SKM-1 (cell line): ENCODE measurements around the gene PRR7.

Experiments
- DNase-seq: peaks from one replicate; lab custom pipeline; 2025; ENCODE audit not compliant: unreplicated experiment; lab: John Stamatoyannopoulos, UW

Gene PRR7

DNA sequence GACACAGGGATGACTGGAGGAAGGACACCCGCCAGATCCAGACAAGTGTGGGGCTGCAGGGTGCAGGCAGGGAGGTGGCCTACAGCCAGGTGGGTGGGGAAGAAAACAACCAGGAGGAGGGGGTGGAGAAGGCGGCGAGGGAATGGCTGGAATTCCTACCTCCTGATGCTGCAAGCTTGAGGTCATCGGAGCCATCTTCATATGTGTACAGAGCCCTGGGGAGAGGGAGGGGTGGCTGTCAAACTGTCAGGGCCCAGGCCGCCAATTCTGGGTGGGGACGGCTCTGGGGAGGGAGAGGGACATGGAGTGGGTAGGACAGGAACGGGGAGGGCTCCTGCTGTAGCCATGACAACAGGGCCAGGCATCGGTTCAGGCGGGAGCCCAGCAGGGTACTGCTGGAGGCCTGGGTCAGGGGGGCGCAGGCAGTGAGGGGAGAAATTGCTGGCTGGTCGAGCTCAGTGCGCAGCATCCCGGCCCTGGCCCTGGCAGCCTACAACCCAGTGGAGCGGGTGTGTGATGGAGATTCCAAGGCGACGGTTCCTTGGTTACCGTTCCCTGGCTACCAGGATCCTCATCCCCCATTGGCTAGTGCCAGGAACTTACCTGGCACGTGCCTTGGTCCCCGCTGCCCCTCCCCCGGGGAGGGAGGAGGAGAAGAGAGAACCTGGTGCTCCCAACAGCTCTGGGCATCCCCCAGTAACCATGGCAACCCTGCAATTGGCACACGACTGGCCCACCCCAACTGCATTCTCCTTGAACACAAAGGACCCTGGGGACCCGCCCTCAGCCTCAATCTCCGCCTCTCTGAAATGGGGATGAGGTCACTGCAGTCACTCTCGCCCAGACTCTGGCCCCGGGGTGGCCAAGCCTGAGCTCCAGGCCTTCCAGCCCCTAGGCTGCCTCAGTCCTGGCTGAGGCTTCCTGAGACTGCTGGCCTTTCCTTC lies 22.3 kb downstream of the PRR7 start:
- no peak for DNase-seq

DNA sequence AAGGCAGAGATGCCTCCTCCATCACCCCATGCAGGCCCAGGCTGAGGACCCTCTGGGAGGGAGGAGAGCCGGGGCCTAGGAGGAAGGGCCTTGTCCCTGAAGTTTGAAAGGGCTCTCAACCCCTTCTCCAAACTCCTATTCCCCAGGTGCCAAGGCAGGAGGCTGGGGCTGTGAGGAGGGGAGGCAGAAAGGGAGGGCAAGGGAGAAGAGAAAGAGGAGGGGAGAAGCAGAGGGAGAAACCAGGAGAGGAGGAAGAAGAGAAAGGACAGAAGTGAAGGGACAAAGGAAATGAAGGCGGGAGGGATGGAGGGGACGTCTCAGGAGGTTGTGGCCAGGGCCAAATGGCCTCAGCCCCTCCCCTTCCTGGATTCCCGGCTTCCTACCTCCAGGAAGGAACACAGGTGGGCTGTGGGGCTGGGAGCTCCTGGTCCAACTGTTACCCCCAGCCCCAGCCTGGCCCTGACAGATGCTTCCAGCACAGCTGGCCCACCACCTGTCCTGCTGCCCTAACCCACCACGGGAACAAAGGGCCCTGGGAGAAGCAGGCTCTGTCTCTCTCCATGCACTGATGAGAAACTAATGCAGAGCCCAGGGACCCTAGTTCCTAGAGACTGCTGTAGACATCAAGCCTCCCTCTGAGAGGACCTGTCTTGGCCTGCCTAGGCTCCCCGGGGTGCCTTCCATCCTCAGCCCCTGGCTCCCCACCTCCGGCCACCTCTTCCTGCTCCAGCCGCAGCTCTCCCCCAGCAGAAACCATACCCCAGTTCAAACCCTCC lies 23.3 kb downstream of the PRR7 start:
- DNase-seq, result no peak

DNA sequence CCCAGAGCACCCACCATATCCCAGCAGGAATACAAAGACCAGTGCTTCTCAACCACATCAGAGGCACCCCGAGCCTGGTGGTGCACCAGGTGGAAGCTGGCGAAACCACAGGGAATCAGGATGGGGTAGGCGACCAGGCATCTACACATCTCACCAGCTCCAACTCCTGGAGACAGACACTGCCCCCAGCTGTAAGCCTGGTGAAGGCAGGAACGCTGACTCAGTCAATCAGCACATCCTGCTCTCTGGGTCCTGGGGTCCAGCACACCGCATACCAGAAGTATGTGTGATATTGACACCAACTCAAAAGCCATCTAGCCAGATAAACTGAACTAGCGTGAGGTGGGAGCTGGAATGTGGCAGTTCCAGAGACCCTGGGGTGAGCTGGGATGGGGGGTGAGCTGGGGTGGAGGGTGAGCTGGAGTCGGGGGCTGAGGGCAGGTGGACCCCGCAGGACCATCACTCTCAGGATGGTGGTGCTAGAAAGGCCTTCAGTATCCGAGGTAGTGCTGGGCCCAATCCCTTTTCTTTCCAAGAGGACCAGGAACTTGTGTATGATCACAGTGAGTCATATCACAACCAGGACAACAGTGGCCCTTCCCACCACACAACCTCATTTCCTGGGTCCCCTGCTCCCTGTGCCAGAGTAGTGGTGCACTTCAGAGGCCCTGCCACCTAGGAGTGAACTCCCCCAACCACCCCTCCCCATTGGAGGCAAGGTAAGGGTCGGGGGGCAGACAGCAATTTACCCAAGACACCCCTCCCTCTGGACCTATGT lies 24.3 kb downstream of the PRR7 start:
- no peak for DNase-seq

DNA sequence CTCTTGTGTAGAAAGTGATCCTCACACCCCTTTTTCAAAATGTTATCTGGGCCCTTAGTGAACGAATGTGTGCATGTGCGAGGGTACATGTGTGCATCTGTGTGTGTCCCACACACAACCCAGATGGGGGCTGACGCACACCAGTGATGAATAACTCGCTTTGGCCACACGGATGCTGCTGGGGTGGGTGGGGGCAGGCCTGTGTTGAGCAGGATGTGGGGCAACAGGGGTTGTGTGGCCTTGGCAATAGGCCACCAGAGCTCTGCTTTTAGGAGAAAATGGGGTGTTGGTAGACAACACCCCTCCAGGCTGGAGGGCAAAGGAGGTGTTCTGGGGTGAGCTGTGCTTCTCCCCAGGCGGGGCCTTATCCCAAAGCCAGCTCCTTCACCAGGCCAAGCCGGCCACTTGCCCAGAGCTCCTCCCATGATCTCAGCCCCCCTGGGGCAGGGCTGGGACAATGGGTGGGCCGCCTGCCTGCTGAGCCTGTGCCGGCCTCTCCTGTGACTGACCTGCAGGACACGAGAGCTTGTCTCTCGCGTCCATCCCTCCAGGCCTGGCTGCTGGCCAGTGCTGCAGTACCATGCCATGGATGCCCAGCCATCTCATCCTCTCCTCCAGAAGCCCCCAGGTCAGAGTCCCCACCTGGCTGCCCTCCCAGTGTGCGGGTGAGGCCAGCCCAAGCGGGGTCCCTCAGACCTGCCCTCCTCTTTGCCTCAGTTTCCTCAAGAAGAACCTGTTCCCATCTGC lies 25.2 kb downstream of the PRR7 start:
- DNase-seq, result no peak

DNA sequence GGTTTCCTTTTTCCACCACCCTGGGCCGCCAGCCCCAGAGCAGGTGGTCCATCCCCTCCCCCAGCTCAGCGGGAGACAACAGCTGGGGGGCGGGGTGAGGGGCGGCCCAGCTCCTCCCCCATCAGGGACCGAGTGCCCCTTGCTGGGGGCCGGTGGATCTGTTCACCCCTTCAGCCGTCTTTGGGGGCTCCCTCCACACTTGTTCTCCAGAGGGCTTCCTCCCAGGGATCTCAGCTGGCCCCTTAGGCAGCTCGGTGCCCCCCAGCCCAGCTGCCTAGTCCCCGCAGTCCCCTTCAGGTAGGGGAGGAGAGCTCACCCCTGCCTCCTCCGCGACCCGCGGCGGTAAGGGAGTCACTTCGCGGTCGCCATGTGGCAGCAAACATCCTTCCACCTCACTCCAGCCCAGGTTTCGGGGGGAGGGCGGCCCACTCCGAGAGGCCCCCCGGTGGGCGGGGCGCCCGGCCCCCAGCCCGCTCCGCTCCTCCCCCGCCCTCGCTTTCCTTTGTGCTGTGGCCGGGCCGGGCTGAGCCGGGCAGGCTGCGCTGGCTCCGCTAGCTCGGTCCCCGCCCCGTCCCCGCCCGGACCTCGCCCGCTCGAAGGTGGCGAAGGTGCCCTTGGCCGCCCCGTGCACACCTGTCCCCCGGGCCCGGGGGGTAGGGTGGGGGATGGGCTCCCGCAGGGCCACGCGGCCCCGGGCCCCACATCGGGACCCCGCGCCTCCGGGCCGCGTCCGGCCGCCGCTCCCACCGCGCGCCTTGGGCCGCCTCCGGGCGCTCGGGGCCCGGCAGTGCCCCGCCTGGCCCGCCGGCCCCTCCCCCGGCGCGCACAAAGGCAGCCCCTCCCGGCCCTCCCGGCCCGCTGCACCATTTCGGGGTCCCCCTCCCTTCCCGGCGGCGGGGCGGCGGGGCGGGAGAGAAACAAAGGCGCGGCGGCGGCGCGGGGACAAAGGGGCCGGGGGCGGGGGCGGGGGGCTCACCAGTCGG lies 26.1 kb downstream of the PRR7 start:
- DNase-seq, result no peak

DNA sequence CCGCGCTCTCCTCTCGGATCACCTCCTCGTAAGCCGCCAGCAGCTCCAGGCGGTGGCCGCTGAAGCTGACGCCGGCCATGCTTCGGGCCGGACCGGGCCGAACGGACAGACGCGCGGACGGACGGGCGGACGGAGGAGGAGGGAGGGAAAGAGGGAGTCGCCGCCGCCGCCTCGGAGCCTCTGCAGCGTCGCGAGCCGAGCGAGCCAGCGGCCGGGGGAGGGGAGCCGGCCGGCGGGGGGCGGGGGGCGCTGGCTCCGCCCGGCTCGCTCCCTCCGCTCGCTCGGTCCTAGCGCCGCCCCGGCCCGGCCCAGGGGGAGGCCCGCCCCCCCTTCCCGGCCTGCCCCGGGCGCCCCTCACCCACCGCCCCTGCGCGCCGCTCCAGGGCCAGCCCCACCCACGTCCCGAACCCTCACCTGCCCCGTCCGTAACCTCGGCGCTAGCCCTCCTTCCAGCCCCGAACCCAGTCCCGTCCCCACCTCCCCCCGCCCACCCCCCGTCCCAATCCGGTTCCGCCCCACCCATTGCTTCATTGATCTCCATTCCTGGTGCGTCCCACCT lies 26.9 kb downstream of the PRR7 start, which contains the start of gene DBN1:
TSS of gene DBN1 (minus strand) at position 192 of the 559 bp plus-strand sequence. CDS start at position 79, 113 bp downstream.
- no peak for DNase-seq

DNA sequence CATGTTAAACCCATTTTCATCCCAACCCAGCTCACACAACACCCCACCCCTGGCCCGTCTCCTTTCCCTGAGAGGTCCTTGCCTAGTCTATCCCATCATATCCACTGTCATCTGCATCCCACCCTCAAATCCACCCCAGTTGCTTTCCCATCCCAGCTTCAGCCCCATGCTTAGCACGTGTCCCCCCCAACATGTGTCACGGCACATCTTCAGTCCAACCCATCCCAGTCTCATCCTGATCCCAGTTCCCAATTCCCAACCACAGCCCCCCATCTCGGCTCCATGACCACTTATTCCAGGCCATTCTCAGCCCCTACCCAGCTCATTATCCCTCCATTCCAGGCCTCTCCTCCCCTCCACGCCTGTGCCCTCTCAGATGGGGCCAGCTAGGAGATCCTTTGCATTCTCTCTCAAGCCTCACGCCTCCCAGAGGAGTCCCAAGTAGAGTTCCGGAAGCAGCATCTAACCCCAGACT lies 27.4 kb downstream of the PRR7 start:
- DNase-seq, result no peak

DNA sequence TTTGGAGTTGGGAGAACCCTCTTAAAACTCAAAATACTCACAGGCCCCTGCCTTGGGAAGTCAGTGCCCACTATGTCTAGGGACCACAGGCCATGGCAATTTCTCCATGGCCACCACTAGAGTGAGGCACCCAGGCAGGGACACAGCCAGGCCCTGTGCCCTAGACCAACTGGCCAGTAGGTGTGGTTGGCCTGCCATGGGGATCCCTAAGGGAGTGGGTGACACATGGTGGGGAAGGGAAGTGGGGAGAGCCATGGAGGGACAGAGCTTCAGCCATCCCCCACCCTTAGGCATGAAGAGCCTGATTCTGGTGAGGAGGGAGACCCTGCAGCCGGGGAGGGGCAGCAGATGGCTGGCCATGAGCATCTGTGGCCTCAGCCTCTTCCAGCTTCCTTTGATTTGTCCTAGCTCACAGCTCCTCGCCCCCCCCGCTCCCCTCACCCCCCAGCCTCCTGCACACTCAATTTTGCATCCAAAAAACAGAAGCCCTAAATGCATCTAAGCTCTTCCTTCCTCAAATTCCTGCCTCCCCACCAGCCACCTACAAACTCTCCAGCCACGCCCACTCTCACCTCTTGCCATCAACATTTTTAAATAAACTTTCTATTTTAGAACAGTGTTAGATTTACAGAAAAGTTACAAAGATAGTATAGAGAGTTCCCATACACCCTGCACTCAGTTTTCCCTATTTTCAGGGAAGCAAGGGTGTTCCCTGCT lies 28.4 kb downstream of the PRR7 start:
- no peak for DNase-seq

DNA sequence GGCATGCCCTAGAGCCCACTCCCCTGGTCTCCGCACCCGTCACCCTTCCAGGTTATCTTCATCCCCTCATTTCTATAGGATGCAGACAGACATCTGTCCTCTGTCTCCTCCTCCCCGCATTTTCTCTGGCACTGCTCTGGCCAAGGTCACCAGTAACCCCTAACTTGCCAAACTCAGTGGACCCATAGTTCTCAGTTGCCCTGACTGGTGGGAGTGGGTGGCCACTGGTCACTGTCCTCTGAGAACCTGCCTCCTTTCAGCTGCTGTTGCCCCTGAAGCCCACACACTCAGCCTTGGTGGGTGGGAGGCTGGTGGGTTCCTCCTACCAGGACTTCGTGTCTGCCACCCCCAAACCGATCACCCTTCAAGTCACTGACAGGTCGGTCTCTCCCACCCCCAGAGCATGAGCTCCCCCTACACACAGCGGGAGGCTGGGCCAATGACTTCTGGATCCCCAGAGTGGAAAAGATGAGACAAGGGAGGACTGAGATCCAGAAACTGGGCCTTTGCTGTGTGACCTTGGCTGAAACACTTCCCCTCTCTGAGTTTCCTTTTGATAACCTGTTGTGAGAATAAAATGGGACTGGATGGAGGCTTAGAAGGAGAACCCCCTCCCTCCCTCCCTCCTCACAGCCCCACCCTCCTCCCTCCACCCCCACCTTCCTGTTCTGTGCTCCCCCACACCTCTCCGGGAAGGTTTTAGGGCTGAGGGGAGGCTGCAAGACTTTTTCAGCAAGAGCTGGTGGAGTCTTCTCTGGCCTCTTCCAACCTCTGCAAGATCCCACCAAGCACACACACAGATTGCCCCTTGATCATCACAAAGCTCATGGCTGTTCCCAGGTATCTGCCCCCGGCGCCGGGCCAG lies 29.2 kb downstream of the PRR7 start:
- no peak for DNase-seq

DNA sequence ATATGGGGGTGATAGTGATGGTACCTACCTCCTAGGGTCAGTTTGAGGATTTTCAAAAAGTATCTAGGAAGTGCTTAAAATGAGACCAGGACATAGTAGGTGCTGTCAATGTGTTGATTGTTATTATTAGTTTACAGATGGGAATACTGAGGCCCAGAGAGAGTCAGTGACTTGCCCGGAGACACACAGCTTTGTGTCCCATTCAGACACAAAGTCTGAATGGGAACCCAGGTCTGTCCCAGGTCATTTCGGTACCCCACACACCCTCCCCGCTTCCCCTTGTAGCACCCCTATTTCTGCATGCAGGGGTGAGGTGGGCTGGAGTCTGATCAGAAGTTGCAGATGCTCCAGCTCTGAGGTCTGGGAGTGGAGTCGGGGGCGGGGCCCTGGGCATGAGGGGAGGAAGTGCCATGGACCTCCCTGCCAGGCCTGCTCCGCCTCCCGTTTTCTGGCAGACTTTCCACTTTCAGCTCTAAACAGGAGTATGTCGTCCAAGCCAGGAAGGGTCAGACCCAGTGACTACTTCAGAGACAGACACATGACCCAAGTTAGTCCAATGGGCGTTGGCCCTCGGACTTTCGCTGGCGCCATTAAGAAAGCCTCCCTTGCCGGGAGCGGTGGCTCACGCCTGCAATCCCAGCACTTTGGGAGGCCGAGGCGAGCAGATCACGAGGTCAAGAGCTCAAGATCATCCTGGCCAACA lies 30.1 kb downstream of the PRR7 start:
- DNase-seq, result no peak

DNA sequence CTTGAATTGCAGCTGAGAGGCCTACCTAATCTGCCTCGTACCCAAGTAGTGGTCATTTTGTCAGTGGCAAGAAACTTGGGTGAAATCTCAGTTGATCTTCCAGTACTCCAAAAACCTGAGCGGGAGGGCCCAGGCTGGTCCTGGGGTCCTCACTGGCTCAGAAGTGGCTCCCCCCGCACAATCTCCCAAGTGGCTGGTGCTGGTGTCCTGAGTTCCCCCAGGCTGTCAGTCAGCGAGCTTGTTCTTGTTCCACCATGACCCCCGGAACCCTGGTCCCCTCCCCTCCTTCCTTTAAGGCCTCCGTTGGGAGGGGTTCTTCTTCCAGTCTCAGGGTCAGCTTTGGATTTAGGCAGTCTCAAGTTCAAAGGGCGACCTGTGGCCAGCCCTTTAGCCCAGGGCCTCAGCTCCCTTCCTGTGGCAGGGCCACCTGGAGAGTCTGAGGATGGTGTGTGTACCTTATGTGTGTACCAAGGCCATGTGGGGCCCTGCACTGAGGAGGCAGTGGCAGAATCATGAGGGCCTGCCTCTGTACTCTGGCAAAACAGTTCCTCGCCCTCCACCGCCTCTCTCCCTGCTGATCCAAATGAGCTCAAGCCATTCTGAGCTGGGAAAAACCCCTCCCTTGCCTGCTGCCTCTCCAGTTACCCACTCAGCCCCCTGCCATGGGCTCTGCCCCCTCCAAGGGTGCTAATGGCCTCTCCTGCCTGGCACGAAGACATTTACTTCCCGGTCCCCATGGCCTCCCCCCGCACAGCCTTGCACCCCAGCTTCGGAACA lies 31.3 kb downstream of the PRR7 start:
- no peak for DNase-seq

DNA sequence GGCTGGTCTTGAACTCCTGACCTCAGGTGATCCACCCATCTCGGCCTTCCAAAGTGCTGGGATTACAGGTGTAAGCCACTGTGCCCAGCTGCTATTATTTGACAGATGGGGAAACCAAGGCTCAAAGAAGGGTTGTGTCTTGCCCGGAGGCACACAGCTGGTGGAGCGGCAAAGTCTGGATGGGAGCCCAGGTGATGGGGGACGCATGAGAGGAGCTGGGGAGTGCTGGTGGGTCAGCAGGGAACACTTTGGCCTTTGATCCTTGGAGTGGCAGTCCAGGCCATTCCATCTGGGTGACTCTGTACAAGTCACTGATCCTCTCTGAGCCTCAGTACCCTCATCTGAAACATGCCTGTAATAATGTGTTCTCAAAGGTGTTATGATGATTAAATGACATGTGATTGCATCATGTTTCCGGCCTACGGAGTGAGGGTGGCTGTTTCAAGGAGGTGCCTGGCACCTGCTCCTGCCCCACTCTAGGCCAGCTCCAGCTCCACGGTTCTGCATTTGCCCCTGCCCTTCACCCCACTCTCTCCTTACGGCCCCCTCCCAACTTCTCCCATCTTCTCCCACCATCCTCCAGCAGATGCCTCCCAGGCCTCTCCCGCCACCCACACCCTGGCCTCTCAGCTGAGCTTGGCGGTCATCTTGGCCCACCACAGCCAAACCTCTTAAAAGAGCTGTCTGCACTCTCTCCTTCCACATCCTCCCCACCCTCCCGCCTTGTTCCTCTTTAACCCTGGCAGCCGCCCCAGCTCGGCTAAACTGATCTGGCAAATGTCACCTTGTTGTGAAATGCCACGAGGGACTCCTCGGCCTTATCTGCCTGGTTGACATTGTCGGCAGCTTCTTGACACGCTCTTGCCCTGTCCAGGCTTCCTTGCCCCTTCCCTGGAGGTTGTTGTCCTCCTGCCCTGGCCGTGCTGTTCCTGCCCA lies 32.4 kb downstream of the PRR7 start:
- peak; percentile 89 for DNase-seq

DNA sequence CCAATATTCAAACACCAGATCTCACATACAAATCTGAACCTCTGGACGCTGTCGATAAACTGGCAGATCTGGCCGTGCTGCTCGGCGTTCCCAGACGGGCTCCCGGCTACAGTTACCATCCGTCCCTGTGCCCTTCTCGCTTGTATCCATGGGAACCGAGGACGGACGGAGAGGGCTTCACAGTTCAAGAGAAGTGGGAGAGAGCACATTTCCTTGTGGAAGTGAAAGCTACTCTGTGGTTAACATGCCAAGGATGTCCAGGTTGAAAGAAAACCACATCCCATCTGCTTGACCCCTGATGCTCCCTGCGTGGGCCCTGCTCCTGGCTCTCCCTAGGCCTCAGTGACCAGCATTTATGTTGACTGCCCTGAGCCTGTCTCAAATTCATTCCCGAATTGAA lies 33.2 kb downstream of the PRR7 start:
- no peak for DNase-seq

DNA sequence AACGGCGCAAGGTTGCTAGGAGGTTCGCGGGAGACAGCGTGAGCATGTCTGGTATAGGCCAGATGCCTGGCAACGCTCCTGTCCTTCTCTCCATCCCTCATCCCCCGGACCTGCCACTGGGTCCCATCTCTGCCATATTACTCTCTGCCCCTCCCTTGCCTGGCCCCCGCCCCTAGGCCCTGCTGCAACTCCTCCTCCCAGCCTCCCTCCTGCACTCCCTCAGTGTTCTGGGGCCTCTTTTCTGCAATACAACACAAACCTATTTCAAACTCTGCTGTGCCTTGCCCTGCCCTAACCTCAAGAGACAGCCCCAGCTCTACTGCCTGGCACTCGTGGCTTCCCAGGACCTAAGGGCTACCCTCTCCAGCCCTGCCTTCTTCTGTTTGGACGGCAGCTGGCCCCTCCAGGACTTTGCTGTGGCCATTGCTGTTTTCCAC lies 35.8 kb downstream of the PRR7 start:
- no peak for DNase-seq

DNA sequence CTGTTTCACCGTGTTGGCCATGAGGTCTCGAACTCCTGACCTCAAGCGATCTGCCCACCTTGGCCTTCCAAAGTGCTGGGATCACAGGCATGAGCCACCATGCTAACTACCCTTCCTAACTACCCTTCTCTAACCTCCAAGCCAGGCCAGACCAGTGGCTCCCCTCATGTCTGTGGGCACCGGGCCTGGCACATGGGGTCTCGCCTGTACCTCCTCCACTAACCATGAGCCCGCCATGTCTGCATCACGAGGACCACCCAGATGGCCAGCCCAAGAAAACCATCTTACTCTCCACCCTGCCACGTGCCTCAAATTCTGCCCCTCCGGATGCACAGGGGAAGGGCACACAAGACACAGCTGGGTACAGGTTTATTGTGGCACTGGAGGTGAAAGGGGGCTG lies 36.4 kb downstream of the PRR7 start:
- DNase-seq, result no peak
